HG02571 (cell line): ENCODE data around the gene CAMK2B.

Experiments
- ATAC-seq: cut with Tn5 transposase; IDR thresholded peaks from one replicate; pipeline ENCODE4 v1.9.1; 2021; ENCODE audit warnings: mild to moderate bottlenecking, moderate library complexity; ENCODE audit not compliant: unreplicated experiment

The CAMK2B gene

GRCh38 chr7:44275957-44276570 lies 49.3 kb downstream of the CAMK2B start:
- no peak for ATAC-seq

GRCh38 chr7:44275146-44275545 lies 50.2 kb downstream of the CAMK2B start:
- ATAC-seq = no peak

- ATAC-seq = no peak
These were observed 50.8 kb downstream of the CAMK2B start for GRCh38 chr7:44274623-44274975.

GRCh38 chr7:44273681-44274622 lies 51.4 kb downstream of the CAMK2B start:
- ATAC-seq = no peak

GRCh38 chr7:44272981-44273380 lies 52.4 kb downstream of the CAMK2B start:
- no peak for ATAC-seq

GRCh38 chr7:44272456-44272855 lies 52.9 kb downstream of the CAMK2B start:
- no peak for ATAC-seq

- no peak for ATAC-seq
These were observed 55.4 kb downstream of the CAMK2B start for GRCh38 chr7:44269943-44270493.

- ATAC-seq = no peak
These were observed 56.0 kb downstream of the CAMK2B start for GRCh38 chr7:44269417-44269816.

- ATAC-seq = no peak
These were observed 56.7 kb downstream of the CAMK2B start for GRCh38 chr7:44268671-44269070.

- no peak for ATAC-seq
These were observed 57.5 kb downstream of the CAMK2B start for GRCh38 chr7:44267719-44268421.

- no peak for ATAC-seq
These were observed 58.2 kb downstream of the CAMK2B start for GRCh38 chr7:44267178-44267577.

- no peak for ATAC-seq
These were observed 58.9 kb downstream of the CAMK2B start for GRCh38 chr7:44266526-44266925.

GRCh38 chr7:44265728-44266127 lies 59.7 kb downstream of the CAMK2B start:
- no peak for ATAC-seq

- ATAC-seq = no peak
These were observed 61.0 kb downstream of the CAMK2B start for GRCh38 chr7:44264221-44264931.

GRCh38 chr7:44263326-44264082 lies 61.9 kb downstream of the CAMK2B start:
- ATAC-seq = no peak

- ATAC-seq = no peak
These were observed 63.4 kb downstream of the CAMK2B start for GRCh38 chr7:44262031-44262430.

- no peak for ATAC-seq
These were observed 64.2 kb downstream of the CAMK2B start for GRCh38 chr7:44261240-44261639.

GRCh38 chr7:44259547-44260457 lies 65.6 kb downstream of the CAMK2B start:
- no peak for ATAC-seq
